Pancreas (tissue), 10 donors: ENCODE results near the gene CIRBP. TPM values are rescaled to one million over a fixed set of nuclear protein-coding genes. Genes with fewer than 3 reads are reported as not detected.
A peak's percentile ranks its signal among the peaks of the same experiment; 100 is the strongest.

ENCODE experiments used
- ATAC-seq, 4 donors: fragments of 200-7000 bp; cut with Tn5 transposase; one replicate each; pipeline versions ENCODE4 v1.8.0 to v1.9.1; 2020; ENCODE audit warnings: mild to moderate bottlenecking in 4 of 4, moderate library complexity in 4 of 4
- DNase-seq, 6 donors: peaks; one replicate each; pipeline ENCODE4 v3.0.0-alpha.2; 2020
- FAIRE-seq: peaks from 2 replicates; lab custom pipeline; 2012; peaks lifted over from hg19 to GRCh38; lab: Jason Lieb, UNC
- H3K27ac ChIP-seq, 4 donors: fragments of 200-600 bp; sonication (generic); 1 replicate in 3 of 4; 2 replicates in 1 of 4; pipeline versions ENCODE4 v1.5.0 to v1.8.0; 2020
- H3K27me3 ChIP-seq, 4 donors: fragments of 200-600 bp; one replicate each; pipeline ENCODE4 v1.8.0; 2021
- H3K36me3 ChIP-seq, 3 donors: fragments of 200-600 bp; sonication (generic) in 1 of 3; one replicate each; pipeline versions ENCODE4 v1.5.0 to v1.8.0; 2020 to 2021
- H3K4me1 ChIP-seq, 3 donors: fragments of 200-600 bp; one replicate each; pipeline ENCODE4 v1.8.0; 2021
- H3K4me3 ChIP-seq, 4 donors: fragments of 200-600 bp; sonication (generic) in 2 of 4; one replicate each; pipeline versions ENCODE4 v1.5.0 to v1.8.0; 2020 to 2021
- H3K9me3 ChIP-seq, 4 donors: fragments of 200-600 bp; one replicate each; pipeline ENCODE4 v1.8.0; 2021
- CTCF ChIP-seq, 4 donors: fragments of 200-600 bp; sonication (generic) in 3 of 4; IDR thresholded peaks; one replicate each; pipeline versions ENCODE4 v1.5.0 to v1.8.0; 2021; ENCODE audit warnings: antibody characterized with exemption in 4 of 4
- WGBS, 2 donors: extraction: QIAGEN DNeasy Blood & Tissue Kit; methylation state at CpG; one replicate each; pipeline ENCODE4 v1.1.7; 2013; 5-methylcytosine and 5-hydroxymethylcytosine counted together
- intact Hi-C, 3 donors: fragments of 100-400 bp; cut with DNase I; formaldehyde crosslinking; loops; one replicate each; pipeline versions ENCODE4 v1.11.1 to v1.14.2; 2022
- polyA plus RNA-seq, 2 donors: library from polyadenylated mRNA; stranded (reverse); fragments of 200-250 nt; gene quantifications; one replicate each; pipeline ENCODE4 v1.2.3, GENCODE V29; 2013
- total RNA-seq, 6 donors: library from RNA; stranded (reverse); fragmentation: NEBNext Ultra II Directional in 4 of 6; extraction: Animal tissue kit (Norgen Biotek cat#: 25700) in 4 of 6; gene quantifications; one replicate each; pipeline versions ENCODE4 v1.2.1 to v1.2.4, GENCODE V29; 2021 to 2023
- donor health status: healthy with polysubstance abuse.
- donor health status: DM: no; HTN: no; CAD: no; lungs with moderate emphysema.
- donor health status: DM: no; HTN: no; CAD: no.
- donor health status: control.
- donor health status: control.
- donor health status: Bipolar disorder and iron deficiency.
- donor health status: DM: yes; HTN: yes; CAD: no.
- donor health status: DM: no; HTN: no; CAD: no.
- donor health status: DM: no; HTN: no; CAD: no.
- donor health status: DM: yes; HTN: yes; CAD: no.

Gene CIRBP
- total and polyA plus RNA-seq, 8 donors: 232 to 1,009 (median 539) TPM

DNA sequence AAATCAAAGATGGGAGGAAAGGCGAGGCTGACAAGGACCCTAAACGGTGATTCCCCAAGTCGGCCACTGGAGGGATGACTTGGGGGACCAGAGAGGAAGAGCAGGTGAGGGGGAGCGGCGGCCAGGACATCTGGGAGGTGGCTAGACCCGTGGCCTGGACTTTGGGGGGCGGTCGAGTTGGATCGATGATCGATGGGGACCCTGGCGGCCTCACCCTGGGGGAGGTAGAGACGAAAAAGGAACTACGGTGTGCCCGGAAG is 7.7 kb upstream of the CIRBP start:
- H3K27me3 ChIP-seq: no peaks in the 10 kb centered on the region
- FAIRE-seq (no peak), ATAC-seq (no peak), DNase-seq (no peak)
- peaks cover 28 to 67% (median 31%) of the 10 kb centered on the region in 3 donors for H3K4me1 ChIP-seq
- H3K36me3 ChIP-seq: peaks cover 0 to 13% (median 8%) of the 10 kb centered on the region in 3 donors
- peak overlapping the region; percentile 95 to 98 (median 97) for H3K27ac ChIP-seq
- H3K9me3 ChIP-seq: no peaks in the 10 kb centered on the region
- intact Hi-C loops: no loop called here
- peak overlapping the region in 3 of 4 donors; percentile 43 to 73 (median 62) for H3K4me3 ChIP-seq
- 6 to 7% methylated on average over 14 of the region's 14 CpGs for WGBS, 2 donors
- no peak for TF ChIP-seq CTCF (IDR thresholded peaks at IDR 0.05)

GRCh38 chr19:1261798-1262622 is 7.1 kb upstream of the CIRBP start:
- Histone ChIP-seq H3K4me3 (peak overlapping the region in 2 of 4 donors; percentile 62 to 73), H3K9me3 (no peaks in the 10 kb centered on the region), H3K4me1 (peaks cover 28 to 65% (median 31%) of the 10 kb centered on the region in 3 donors), H3K36me3 (peaks cover 0 to 7% (median 3%) of the 10 kb centered on the region in 3 donors), H3K27me3 (no peaks in the 10 kb centered on the region), H3K27ac (peak overlapping the region; percentile 95 to 98 (median 97))
- TF ChIP-seq CTCF (IDR thresholded peaks at IDR 0.05): no peak
- no peak for FAIRE-seq
- DNase-seq: peak; percentile 89 to 99 (median 98)
- peak; percentile 60 to 70 (median 66) for ATAC-seq
- intact Hi-C loops: no loop called here
- WGBS, 2 donors: 6 to 9% methylated on average over 25 to 28 of the region's 28 CpGs

GRCh38 chr19:1262623-1263123 is 6.5 kb upstream of the CIRBP start:
- ATAC-seq (no peak), DNase-seq (no peak), FAIRE-seq (no peak)
- TF ChIP-seq CTCF (IDR thresholded peaks at IDR 0.05): no peak
- Histone ChIP-seq H3K27me3 (no peaks in the 10 kb centered on the region), H3K27ac (peak overlapping the region; percentile 95 to 98 (median 97)), H3K4me1 (peaks cover 32 to 68% (median 33%) of the 10 kb centered on the region in 3 donors), H3K4me3 (peak overlapping the region in 2 of 4 donors; percentile 11 to 62), H3K9me3 (no peaks in the 10 kb centered on the region), H3K36me3 (peaks cover 0 to under 1% (median 0%) of the 10 kb centered on the region in 3 donors)
- intact Hi-C loops: no loop called here
- WGBS, 2 donors: 51 to 52% methylated on average over 19 to 21 of the region's 21 CpGs

DNA sequence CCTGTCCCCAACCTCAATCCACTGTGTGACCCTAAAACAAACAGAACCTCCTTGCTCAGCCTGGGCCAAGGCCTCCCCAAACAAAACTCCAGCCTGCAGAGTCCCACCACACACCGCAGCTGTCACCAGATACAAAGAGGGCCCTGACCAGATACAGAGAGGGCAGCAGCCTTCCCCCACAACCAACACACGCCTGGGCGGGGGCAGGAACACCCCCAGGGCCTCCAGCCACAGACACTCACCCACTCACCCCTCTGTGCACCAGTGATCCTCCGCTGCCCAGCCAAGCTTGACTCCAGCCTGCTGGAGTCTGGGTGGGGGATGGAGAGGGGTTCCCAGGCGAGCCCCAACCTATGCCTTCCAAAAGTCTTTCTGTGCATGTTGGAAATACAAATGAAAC is 5.9 kb upstream of the CIRBP start:
- Histone ChIP-seq H3K4me1 (peaks cover 32 to 69% (median 38%) of the 10 kb centered on the region in 3 donors), H3K27ac (peak overlapping the region; percentile 95 to 98 (median 97)), H3K27me3 (no peaks in the 10 kb centered on the region), H3K36me3 (no peaks in the 10 kb centered on the region), H3K4me3 (no peak overlapping the region), H3K9me3 (no peaks in the 10 kb centered on the region)
- 78% methylated on average over 5 of the region's 5 CpGs for WGBS, 2 donors
- intact Hi-C loops: no loop called here
- no peak for TF ChIP-seq CTCF (IDR thresholded peaks at IDR 0.05)
- no peak for FAIRE-seq
- DNase-seq: peak in 2 of 6 donors; percentile 35 to 38
- ATAC-seq: no peak
